HG02884 (cell line): ENCODE measurements around the gene VAMP5.
A peak's percentile ranks its signal among the peaks of the same experiment; 100 is the strongest.
"Not testable (repeated sequence)": the region's sequence is repeated elsewhere in the genome, so short reads cannot be mapped to it uniquely, and the experiment has no call there.

Source experiments
- ATAC-seq: cut with Tn5 transposase; IDR thresholded peaks from one replicate; pipeline ENCODE4 v1.9.1; 2021; ENCODE audit warnings: mild to moderate bottlenecking, moderate library complexity; ENCODE audit not compliant: unreplicated experiment

The VAMP5 gene, protein sequence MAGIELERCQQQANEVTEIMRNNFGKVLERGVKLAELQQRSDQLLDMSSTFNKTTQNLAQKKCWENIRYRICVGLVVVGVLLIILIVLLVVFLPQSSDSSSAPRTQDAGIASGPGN

DNA sequence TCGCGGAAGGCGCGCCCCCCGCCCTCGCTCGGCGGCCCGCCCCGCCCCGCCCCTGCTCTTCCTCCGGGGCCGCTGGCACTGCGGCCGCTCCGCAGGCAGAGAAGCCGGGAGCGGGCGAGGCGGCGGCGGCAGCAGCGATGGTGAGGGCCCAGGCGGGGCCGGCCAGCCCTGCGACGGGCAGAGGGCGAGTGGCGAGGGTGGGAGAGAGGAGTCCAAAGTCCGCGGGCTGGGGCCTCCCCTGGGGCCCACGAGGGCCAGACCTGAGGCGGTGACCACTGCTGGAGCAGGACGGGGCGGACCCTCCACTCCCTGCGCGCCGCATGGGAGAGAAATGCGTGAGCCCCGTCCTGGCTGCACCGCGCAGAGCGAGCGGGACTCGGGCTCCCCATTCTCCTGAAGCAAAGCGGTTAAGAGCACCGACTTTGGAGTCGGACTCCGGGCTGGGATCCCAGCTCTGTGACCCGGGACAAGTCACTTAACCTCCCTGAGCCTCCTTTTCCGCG is at the start of gene VAMP5:
Gene VAMP5, plus strand, starts transcription at position 78 of the 503 bp plus-strand sequence. Its CDS starts 60 bp downstream, at position 138.
- ATAC-seq: peak; percentile 41

GRCh38 chr2:85534881-85535280 is 49.4 kb upstream of the VAMP5 start:
- ATAC-seq: no peak

DNA sequence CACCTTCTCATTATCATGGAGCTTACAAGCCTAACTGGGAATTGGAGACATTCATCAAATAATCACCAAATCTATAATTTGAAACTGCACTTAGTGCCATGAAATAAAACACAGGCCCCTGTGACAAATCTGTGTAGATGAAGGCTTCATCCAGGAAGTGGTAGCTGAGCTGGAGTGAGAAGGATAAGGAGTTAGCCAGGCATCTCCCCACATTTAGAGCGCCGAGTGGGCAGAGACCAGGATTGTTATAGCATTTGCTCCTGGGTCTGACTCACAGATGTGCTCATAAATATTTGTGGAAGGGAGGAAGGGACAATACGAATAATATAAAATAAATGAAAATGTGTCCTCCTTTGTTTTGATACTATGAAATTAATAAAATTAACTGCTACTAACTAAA is 47.8 kb upstream of the VAMP5 start:
- ATAC-seq: no peak

GRCh38 chr2:85537600-85538506 is 46.4 kb upstream of the VAMP5 start:
- no peak for ATAC-seq

DNA sequence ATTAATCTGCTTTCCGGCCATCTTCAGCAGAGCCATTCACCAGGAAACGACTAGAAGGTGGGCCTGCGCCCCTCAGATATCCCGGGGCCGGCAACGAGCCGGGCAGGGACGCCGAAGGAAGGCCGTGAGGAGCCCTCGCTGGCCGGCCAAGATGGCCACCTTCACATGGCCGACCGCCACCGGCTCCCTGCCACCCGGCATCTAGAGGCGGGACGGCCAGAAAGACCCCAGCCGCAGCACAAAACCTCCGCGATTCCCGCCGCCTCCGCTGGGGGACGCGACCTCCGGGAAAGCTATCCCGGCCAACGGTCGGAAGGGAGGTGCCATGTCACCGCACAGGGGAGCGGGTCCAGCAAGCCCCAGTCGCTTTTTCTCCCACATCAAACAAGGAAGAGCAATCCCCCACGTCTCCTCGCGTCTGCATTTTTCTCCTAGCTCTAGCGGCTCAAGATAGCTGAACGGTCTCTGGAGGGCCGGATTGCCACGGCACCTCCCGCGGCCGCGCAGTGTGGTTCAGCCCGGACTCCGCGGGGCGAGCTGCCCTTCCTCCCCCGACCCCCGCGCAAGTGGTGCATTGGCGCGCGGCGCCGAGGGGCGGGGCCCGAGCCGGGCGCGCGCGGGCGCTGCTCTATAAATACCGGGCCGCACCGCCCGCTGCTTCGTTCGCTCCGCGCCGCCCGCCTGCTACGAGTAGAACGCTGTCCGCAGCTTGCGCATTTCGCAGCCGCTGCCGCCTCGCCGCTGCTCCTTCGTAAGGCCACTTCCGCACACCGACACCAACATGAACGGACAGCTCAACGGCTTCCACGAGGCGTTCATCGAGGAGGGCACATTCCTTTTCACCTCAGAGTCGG is 45.5 kb upstream of the VAMP5 start, which contains the start of gene MAT2A:
Gene MAT2A, plus strand, starts transcription at position 662 of the 854 bp plus-strand sequence. Its CDS starts 120 bp downstream, at position 782.
- peak; percentile 64 for ATAC-seq

- peak; percentile 38 for ATAC-seq
Observed at GRCh38 chr2:85539361-85540132, 44.7 kb upstream of the VAMP5 start.

DNA sequence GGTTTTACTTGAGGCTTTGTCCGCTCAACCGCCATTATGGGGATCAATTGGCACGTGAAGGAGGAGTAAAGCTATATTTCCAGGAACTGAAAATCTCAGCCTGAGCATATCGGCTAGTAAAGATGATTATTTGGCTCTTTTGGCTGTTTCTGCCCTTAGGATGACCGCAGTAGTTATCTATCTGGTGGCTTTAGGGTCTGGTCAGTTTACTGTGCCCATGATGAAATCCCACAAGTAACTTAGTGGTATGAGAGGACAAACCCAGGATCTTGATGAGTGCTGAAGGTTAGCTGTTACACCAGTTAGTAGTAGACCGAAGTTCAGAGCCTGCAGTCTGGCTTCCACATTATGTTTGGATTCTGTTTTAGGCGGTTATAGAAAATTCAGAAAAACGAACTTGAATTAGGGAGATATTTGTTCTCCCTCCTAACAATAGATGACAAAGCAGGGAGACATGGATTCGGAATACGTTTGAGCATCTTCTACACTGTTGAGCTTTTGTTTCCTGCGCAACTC is 44.0 kb upstream of the VAMP5 start:
- ATAC-seq: no peak

DNA sequence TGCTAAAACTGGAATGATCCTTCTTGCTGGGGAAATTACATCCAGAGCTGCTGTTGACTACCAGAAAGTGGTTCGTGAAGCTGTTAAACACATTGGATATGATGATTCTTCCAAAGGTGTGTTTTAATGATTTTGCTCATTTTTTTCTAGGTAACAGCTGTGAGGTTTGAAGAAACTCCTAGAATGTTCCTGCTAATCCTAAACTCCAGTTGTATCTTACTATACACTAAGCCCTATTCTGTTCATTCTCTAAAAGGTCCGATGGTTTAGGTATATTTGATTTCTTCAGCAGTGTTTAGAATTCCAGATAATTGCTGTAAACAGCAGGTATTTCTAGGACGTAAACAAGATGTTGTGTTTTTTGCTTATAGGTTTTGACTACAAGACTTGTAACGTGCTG is 43.0 kb upstream of the VAMP5 start:
- no peak for ATAC-seq

DNA sequence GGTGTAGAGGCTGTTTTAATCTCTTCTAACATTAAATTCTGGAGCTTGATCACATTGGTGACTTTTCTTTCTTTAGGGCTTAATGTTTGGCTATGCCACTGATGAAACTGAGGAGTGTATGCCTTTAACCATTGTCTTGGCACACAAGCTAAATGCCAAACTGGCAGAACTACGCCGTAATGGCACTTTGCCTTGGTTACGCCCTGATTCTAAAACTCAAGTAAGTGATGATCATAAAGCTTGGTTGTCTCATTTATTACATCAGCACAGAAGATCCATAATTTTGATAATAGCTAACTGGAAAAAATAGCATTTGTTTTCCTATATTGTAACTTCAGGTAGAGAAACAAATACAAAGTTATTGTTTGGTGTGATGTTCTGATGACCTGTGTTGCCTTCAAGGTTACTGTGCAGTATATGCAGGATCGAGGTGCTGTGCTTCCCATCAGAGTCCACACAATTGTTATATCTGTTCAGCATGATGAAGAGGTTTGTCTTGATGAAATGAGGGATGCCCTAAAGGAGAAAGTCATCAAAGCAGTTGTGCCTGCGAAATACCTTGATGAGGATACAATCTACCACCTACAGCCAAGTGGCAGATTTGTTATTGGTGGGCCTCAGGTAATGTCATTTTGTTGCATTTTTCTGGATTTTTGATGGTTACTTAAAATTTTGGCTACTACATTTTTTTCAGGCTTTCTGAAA is 42.3 kb upstream of the VAMP5 start:
- ATAC-seq: no peak

GRCh38 chr2:85542777-85543176 is 41.5 kb upstream of the VAMP5 start:
- no peak for ATAC-seq

DNA sequence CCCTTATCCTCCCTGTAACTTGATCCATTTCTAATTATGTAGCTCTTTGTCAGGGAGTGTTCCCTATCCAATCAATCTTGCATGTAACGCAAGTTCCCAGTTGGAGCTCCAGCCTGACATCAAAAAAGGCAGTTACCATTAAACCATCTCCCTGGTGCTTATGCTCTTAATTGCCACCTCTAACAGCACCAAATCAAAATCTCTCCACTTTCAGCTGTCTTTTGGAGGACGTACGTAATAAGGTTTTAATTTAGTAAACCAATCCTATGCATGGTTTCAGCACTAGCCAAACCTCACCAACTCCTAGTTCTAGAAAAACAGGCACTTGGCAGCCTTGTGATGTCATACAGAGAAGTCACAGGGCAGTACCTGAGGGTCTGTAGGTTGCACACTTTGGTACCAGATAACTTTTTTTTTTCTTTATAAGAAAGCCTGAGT is 40.0 kb upstream of the VAMP5 start:
- ATAC-seq: not testable (repeated sequence)

DNA sequence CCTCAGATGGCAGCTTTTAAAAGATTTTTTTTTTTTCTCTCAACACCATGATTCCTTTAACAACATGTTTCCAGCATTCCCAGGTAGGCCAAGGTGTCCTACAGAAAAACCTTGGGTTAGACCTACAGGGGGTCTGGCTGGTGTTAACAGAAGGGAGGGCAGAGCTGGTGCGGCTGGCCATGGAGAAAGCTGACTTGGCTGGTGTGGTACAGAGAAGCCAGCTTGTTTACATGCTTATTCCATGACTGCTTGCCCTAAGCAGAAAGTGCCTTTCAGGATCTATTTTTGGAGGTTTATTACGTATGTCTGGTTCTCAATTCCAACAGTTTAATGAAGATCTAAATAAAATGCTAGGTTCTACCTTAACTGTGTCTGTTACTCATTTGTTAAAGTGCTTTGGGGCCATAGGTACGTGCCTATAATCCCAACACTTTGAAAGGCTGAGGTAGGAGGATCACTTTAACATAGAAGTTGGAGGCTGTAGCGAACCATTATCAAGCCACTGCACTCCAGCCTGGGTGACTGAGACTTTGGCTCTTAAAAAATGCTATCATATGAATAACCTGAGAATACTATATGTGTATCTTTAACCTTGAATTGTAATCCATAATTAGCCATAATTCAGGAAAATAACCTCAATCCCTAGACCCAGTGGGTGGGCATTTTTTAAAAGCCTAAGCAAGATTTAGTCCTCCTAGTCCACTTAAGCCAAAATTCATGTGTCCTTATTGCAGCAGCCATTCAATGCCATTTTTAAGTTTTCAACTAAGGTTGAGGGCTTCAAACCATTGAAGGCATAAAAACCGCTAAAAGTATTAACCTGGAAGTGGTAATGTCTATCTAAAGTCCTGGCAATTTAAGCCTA is 39.1 kb upstream of the VAMP5 start:
- not testable (repeated sequence) for ATAC-seq

DNA sequence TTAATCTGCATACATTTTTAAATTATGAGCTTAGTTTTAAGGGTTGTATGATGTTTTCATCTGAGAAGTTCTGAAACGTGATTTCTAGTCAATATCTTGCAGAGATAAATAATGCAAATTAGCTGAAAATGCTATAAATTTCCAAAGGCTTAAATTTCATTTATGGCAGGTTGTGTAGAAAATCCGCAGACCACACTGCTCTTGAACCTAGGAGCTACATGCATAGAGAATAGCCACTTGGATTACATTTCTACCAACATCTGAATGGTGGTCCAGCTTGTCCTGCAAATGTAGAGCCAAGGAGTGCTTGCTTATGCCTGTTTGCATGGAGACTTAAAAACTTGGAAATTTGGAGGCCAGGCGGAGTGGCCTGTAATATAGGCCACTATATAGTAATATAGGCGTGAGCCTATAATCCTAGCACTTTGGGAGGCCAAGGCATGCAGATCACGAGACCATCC is 38.4 kb upstream of the VAMP5 start:
- no peak for ATAC-seq

- ATAC-seq: no peak
Observed at GRCh38 chr2:85547089-85547858, 37.0 kb upstream of the VAMP5 start.

DNA sequence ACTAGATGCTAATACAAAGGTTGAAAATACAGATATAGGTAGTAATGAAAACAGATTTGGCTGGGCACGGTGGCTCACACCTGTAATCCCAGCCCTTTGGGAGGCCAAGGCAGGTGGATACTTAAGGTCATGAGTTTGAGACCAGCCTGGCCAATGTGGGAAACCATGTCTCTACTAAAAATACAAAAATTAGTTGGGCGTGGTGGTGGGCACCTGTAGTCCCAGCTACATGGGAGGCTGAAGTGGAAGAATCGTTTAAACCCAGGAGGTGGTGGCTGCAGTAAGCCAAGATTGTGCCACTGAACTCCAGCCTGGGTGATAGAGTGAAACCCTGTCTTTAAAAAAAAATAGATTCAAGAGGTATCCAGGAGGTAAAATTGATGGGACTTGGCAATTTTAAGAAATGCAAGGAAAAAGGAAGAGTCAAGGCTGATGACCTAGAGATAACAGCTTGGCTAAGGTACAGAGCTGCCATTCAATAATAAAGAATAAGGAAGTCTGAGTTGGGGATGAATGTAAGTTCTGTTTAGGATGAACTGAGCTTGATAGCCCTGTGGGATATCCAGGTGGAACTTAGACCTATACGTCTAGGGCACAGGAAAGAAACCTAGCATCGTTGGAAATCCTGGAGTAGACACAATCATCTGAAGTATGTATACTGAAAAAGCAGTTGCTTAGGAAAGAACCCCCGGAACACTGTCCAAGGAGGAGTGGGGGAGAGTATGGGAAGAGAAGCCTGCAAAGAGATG is 36.2 kb upstream of the VAMP5 start:
- ATAC-seq: no peak

DNA sequence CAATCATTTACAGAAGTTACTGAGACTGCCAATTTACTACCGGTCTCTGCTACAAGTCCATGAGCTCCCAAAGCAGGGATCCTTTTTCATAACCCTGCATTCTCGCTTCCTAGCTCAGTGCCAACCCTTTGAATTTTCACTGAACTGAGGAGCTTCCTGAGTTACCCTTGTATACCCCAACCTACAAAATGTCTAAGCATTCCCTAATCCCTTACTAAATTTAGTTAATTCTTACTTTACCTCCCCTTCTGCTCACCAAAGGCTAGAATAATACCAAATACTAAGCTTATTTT is 35.7 kb upstream of the VAMP5 start:
- no peak for ATAC-seq

DNA sequence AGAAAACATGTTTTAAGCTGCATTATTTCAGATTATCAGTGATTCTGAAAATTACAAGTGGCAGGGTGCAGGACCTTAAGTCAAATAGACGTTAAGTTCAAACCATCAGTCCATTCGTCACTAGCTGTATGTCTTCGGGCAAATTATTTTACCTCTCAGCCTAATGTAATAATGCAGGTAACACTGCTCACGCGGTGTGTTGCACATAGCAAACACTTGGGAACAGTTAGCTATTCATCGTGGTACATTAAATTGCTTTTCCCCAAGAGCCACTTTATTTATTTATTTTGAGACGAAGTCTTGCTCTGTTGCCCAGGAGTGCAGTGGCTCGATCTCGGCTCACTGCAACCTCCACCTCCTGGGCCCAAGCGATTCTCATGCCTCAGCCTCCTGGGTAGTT is 35.1 kb upstream of the VAMP5 start:
- ATAC-seq: no peak
